ENCODE measurements around the gene TK1. TPM values are rescaled to one million over a fixed set of nuclear protein-coding genes. Genes with fewer than 3 reads are reported as not detected.
A peak's percentile ranks its signal among the peaks of the same experiment; 100 is the strongest.

TK1 gene
- total and polyA plus RNA-seq, 4 donors, result 7.9 to 14.9 (median 10.3) TPM

- no peaks in the 10 kb centered on the region for H3K36me3 ChIP-seq (ENCODE audit: control insufficient read depth in 4 of 4, insufficient read depth in 4 of 4, low read length in 4 of 4)
- H3K27me3 ChIP-seq (ENCODE audit: control insufficient read depth in 3 of 3, insufficient read depth in 3 of 3, low read length in 2 of 3), result peaks cover 4 to 28% (median 25%) of the 10 kb centered on the region in 3 donors
- H3K27ac ChIP-seq (ENCODE audit: low read depth in 1 of 2, low read length in 1 of 2), result peak overlapping the region in 1 of 2 donors; percentile 4
- ATAC-seq (ENCODE audit: insufficient read depth, low FRiP score), result no peak
- peak in 1 of 3 donors; percentile 11 for DNase-seq
- WGBS, 2 donors, result 87 to 88% methylated on average over 17 of the region's 17 CpGs
- peaks cover 0 to 3% (median 0%) of the 10 kb centered on the region in 4 donors for H3K9me3 ChIP-seq (ENCODE audit: control insufficient read depth in 4 of 4, insufficient read depth in 3 of 4, low read length in 3 of 4)
- H3K4me3 ChIP-seq, result no peak overlapping the region
- no peak for TF ChIP-seq CTCF (IDR thresholded peaks at IDR 0.05; ENCODE audit: control extremely low read depth, extremely low read depth)
- peaks cover 0 to 20% (median 0%) of the 10 kb centered on the region in 5 donors for H3K4me1 ChIP-seq (ENCODE audit: control insufficient read depth in 5 of 5, insufficient read depth in 5 of 5, low read length in 5 of 5)
- H3K9ac ChIP-seq (ENCODE audit: insufficient read depth in 1 of 2, low read length in 2 of 2), result no peak overlapping the region
Measured at GRCh38 chr17:78234261-78234865, 47.5 kb upstream of the TK1 start.

- no peak for TF ChIP-seq CTCF (IDR thresholded peaks at IDR 0.05; ENCODE audit: control extremely low read depth, extremely low read depth)
- Histone ChIP-seq H3K4me3 (no peak overlapping the region), H3K9me3 (ENCODE audit: control insufficient read depth in 4 of 4, insufficient read depth in 3 of 4, low read length in 3 of 4) (peaks cover 0 to 3% (median 0%) of the 10 kb centered on the region in 4 donors), H3K4me1 (ENCODE audit: control insufficient read depth in 5 of 5, insufficient read depth in 5 of 5, low read length in 5 of 5) (peaks cover 0 to 20% (median 0%) of the 10 kb centered on the region in 5 donors), H3K27ac (ENCODE audit: low read depth in 1 of 2, low read length in 1 of 2) (no peak overlapping the region), H3K27me3 (ENCODE audit: control insufficient read depth in 3 of 3, insufficient read depth in 3 of 3, low read length in 2 of 3) (peaks cover 4 to 28% (median 25%) of the 10 kb centered on the region in 3 donors), H3K36me3 (ENCODE audit: control insufficient read depth in 4 of 4, insufficient read depth in 4 of 4, low read length in 4 of 4) (no peaks in the 10 kb centered on the region), H3K9ac (ENCODE audit: insufficient read depth in 1 of 2, low read length in 2 of 2) (no peak overlapping the region)
- 93 to 96% methylated on average over 10 of the region's 10 CpGs for WGBS, 2 donors
- peak in 1 of 3 donors; percentile 9 for DNase-seq
- ATAC-seq (ENCODE audit: insufficient read depth, low FRiP score), result no peak
Measured at GRCh38 chr17:78233678-78234077, 46.8 kb upstream of the TK1 start.

- peaks cover 4 to 28% (median 25%) of the 10 kb centered on the region in 3 donors for H3K27me3 ChIP-seq (ENCODE audit: control insufficient read depth in 3 of 3, insufficient read depth in 3 of 3, low read length in 2 of 3)
- H3K9me3 ChIP-seq (ENCODE audit: control insufficient read depth in 4 of 4, insufficient read depth in 3 of 4, low read length in 3 of 4), result peaks cover 0 to 3% (median 0%) of the 10 kb centered on the region in 4 donors
- no peak for ATAC-seq (ENCODE audit: insufficient read depth, low FRiP score)
- no peak overlapping the region for H3K27ac ChIP-seq (ENCODE audit: low read depth in 1 of 2, low read length in 1 of 2)
- no peak overlapping the region for H3K9ac ChIP-seq (ENCODE audit: insufficient read depth in 1 of 2, low read length in 2 of 2)
- peak in 1 of 3 donors; percentile 12 for DNase-seq
- H3K4me3 ChIP-seq, result no peak overlapping the region
- H3K4me1 ChIP-seq (ENCODE audit: control insufficient read depth in 5 of 5, insufficient read depth in 5 of 5, low read length in 5 of 5), result peaks cover 0 to 18% (median 0%) of the 10 kb centered on the region in 5 donors
- 89 to 90% methylated on average over 2 of the region's 2 CpGs for WGBS, 2 donors
- TF ChIP-seq CTCF (IDR thresholded peaks at IDR 0.05; ENCODE audit: control extremely low read depth, extremely low read depth), result no peak
- H3K36me3 ChIP-seq (ENCODE audit: control insufficient read depth in 4 of 4, insufficient read depth in 4 of 4, low read length in 4 of 4), result no peaks in the 10 kb centered on the region
Measured at GRCh38 chr17:78232859-78233173, 46.0 kb upstream of the TK1 start.
